ENCODE measurements around the gene JAML. TPM values are rescaled to one million over a fixed set of nuclear protein-coding genes. Genes with fewer than 3 reads are reported as not detected.
A peak's percentile ranks its signal among the peaks of the same experiment; 100 is the strongest.

Gene JAML
- total RNA-seq, 1 donor from 2014 or later, result 377 TPM

GRCh38 chr11:118236170-118236569 lies 11.4 kb upstream of the JAML start:
- Mint-ChIP-seq H3K9me3 (no peaks in the 10 kb centered on the region), H3K27ac (peak overlapping the region; percentile 36), H3K4me1 (ENCODE audit: low read depth) (peaks cover 72% of the 10 kb centered on the region), H3K36me3 (ENCODE audit: low read depth) (peaks cover 51% of the 10 kb centered on the region), H3K27me3 (ENCODE audit: low read depth) (no peaks in the 10 kb centered on the region), H3K4me3 (ENCODE audit: low read depth) (no peak overlapping the region)
- intact Hi-C loops (cut with micrococcal nuclease), result no loop called here
- DNase-seq (ENCODE audit: low spot score), result no peak

- H3K36me3 Mint-ChIP-seq (ENCODE audit: low read depth), result peaks cover 37% of the 10 kb centered on the region
- H3K27me3 Mint-ChIP-seq (ENCODE audit: low read depth), result no peaks in the 10 kb centered on the region
- peaks cover 60% of the 10 kb centered on the region for H3K4me1 Mint-ChIP-seq (ENCODE audit: low read depth)
- DNase-seq (ENCODE audit: low spot score), result no peak
- no peak overlapping the region for H3K4me3 Mint-ChIP-seq (ENCODE audit: low read depth)
- intact Hi-C loops (cut with micrococcal nuclease), result no loop called here
- peak overlapping the region; percentile 44 for H3K27ac Mint-ChIP-seq
- H3K9me3 Mint-ChIP-seq, result no peaks in the 10 kb centered on the region
Measured at GRCh38 chr11:118234833-118235232, 10.0 kb upstream of the JAML start.

- H3K36me3 Mint-ChIP-seq (ENCODE audit: low read depth), result peaks cover 30% of the 10 kb centered on the region
- peaks cover 53% of the 10 kb centered on the region for H3K4me1 Mint-ChIP-seq (ENCODE audit: low read depth)
- no peaks in the 10 kb centered on the region for H3K27me3 Mint-ChIP-seq (ENCODE audit: low read depth)
- H3K27ac Mint-ChIP-seq, result peak overlapping the region; percentile 75
- H3K4me3 Mint-ChIP-seq (ENCODE audit: low read depth), result no peak overlapping the region
- intact Hi-C loops (cut with micrococcal nuclease), result loop anchor here (2.0 kb wide), 1 partner anchor 17 kb away; no protein-coding TSS in a partner anchor
- H3K9me3 Mint-ChIP-seq, result no peaks in the 10 kb centered on the region
- DNase-seq (ENCODE audit: low spot score), result no peak
Measured at GRCh38 chr11:118233850-118234249, 9.0 kb upstream of the JAML start.

GRCh38 chr11:118233377-118233776 lies 8.6 kb upstream of the JAML start:
- H3K27me3 Mint-ChIP-seq (ENCODE audit: low read depth), result no peaks in the 10 kb centered on the region
- no peak for DNase-seq (ENCODE audit: low spot score)
- peak overlapping the region; percentile 75 for H3K27ac Mint-ChIP-seq
- no peak overlapping the region for H3K4me3 Mint-ChIP-seq (ENCODE audit: low read depth)
- intact Hi-C loops (cut with micrococcal nuclease), result loop anchor here (2.0 kb wide), 1 partner anchor 17 kb away; no protein-coding TSS in a partner anchor
- H3K36me3 Mint-ChIP-seq (ENCODE audit: low read depth), result peaks cover 28% of the 10 kb centered on the region
- no peaks in the 10 kb centered on the region for H3K9me3 Mint-ChIP-seq
- H3K4me1 Mint-ChIP-seq (ENCODE audit: low read depth), result peaks cover 52% of the 10 kb centered on the region

GRCh38 chr11:118232659-118233058 lies 7.8 kb upstream of the JAML start:
- H3K9me3 Mint-ChIP-seq, result no peaks in the 10 kb centered on the region
- H3K4me1 Mint-ChIP-seq (ENCODE audit: low read depth), result peaks cover 55% of the 10 kb centered on the region
- H3K27me3 Mint-ChIP-seq (ENCODE audit: low read depth), result no peaks in the 10 kb centered on the region
- H3K36me3 Mint-ChIP-seq (ENCODE audit: low read depth), result peaks cover 29% of the 10 kb centered on the region
- H3K4me3 Mint-ChIP-seq (ENCODE audit: low read depth), result no peak overlapping the region
- no peak for DNase-seq (ENCODE audit: low spot score)
- intact Hi-C loops (cut with micrococcal nuclease), result loop anchor here (1.0 to 2.0 kb wide), 2 partner anchors 9 to 16 kb away; no protein-coding TSS in a partner anchor
- peak overlapping the region; percentile 75 for H3K27ac Mint-ChIP-seq

GRCh38 chr11:118231461-118231860 lies 6.7 kb upstream of the JAML start:
- peaks cover 58% of the 10 kb centered on the region for H3K4me1 Mint-ChIP-seq (ENCODE audit: low read depth)
- H3K27me3 Mint-ChIP-seq (ENCODE audit: low read depth), result no peaks in the 10 kb centered on the region
- no peak overlapping the region for H3K4me3 Mint-ChIP-seq (ENCODE audit: low read depth)
- DNase-seq (ENCODE audit: low spot score), result no peak
- no peak overlapping the region for H3K27ac Mint-ChIP-seq
- peaks cover 27% of the 10 kb centered on the region for H3K36me3 Mint-ChIP-seq (ENCODE audit: low read depth)
- intact Hi-C loops (cut with micrococcal nuclease), result no loop called here
- no peaks in the 10 kb centered on the region for H3K9me3 Mint-ChIP-seq

GRCh38 chr11:118230088-118230487 lies 5.3 kb upstream of the JAML start:
- no peak overlapping the region for H3K4me3 Mint-ChIP-seq (ENCODE audit: low read depth)
- H3K27ac Mint-ChIP-seq, result no peak overlapping the region
- intact Hi-C loops (cut with micrococcal nuclease), result no loop called here
- peaks cover 57% of the 10 kb centered on the region for H3K4me1 Mint-ChIP-seq (ENCODE audit: low read depth)
- H3K36me3 Mint-ChIP-seq (ENCODE audit: low read depth), result peaks cover 33% of the 10 kb centered on the region
- H3K9me3 Mint-ChIP-seq, result no peaks in the 10 kb centered on the region
- DNase-seq (ENCODE audit: low spot score), result no peak
- no peaks in the 10 kb centered on the region for H3K27me3 Mint-ChIP-seq (ENCODE audit: low read depth)

- DNase-seq (ENCODE audit: low spot score), result no peak
- intact Hi-C loops (cut with micrococcal nuclease), result loop anchor here (5.0 kb wide), 1 partner anchor 242 kb away; the partner anchor contains the start of gene IL10RA
- Mint-ChIP-seq H3K27me3 (ENCODE audit: low read depth) (no peaks in the 10 kb centered on the region), H3K4me3 (ENCODE audit: low read depth) (peak overlapping the region; percentile 31), H3K27ac (peak overlapping the region; percentile 95), H3K4me1 (ENCODE audit: low read depth) (peaks cover 57% of the 10 kb centered on the region), H3K9me3 (no peaks in the 10 kb centered on the region), H3K36me3 (ENCODE audit: low read depth) (peaks cover 40% of the 10 kb centered on the region)
Measured at GRCh38 chr11:118229274-118229847, 4.5 kb upstream of the JAML start.

- Mint-ChIP-seq H3K4me1 (ENCODE audit: low read depth) (peaks cover 52% of the 10 kb centered on the region), H3K27ac (peak overlapping the region; percentile 95), H3K36me3 (ENCODE audit: low read depth) (peaks cover 50% of the 10 kb centered on the region), H3K4me3 (ENCODE audit: low read depth) (peak overlapping the region; percentile 67), H3K9me3 (no peaks in the 10 kb centered on the region), H3K27me3 (ENCODE audit: low read depth) (no peaks in the 10 kb centered on the region)
- DNase-seq (ENCODE audit: low spot score), result peak; percentile 47
- intact Hi-C loops (cut with micrococcal nuclease), result loop anchor here (1.0 to 5.0 kb wide), 4 partner anchors 11 to 241 kb away; partner anchors contain the start of gene IL10RA
Measured at GRCh38 chr11:118227865-118228785, 3.3 kb upstream of the JAML start.

GRCh38 chr11:118226781-118227180 lies 2.0 kb upstream of the JAML start:
- Mint-ChIP-seq H3K27ac (peak overlapping the region; percentile 95), H3K9me3 (no peaks in the 10 kb centered on the region)

GRCh38 chr11:118226296-118226695 lies 1.5 kb upstream of the JAML start:
- peaks cover 66% of the 10 kb centered on the region for H3K36me3 Mint-ChIP-seq (ENCODE audit: low read depth)
- no peaks in the 10 kb centered on the region for H3K27me3 Mint-ChIP-seq (ENCODE audit: low read depth)
- intact Hi-C loops (cut with micrococcal nuclease), result loop anchor here (5.0 kb wide), 1 partner anchor 239 kb away; the partner anchor contains the start of gene IL10RA
- H3K4me3 Mint-ChIP-seq (ENCODE audit: low read depth), result peak overlapping the region; percentile 45
- peak overlapping the region; percentile 95 for H3K27ac Mint-ChIP-seq
- H3K9me3 Mint-ChIP-seq, result no peaks in the 10 kb centered on the region
- no peak for DNase-seq (ENCODE audit: low spot score)
- H3K4me1 Mint-ChIP-seq (ENCODE audit: low read depth), result peaks cover 56% of the 10 kb centered on the region

More at GRCh38 chr11:118226781-118227180, 2.0 kb upstream of the JAML start:
- DNase-seq (ENCODE audit: low spot score), result no peak
- Mint-ChIP-seq H3K4me1 (ENCODE audit: low read depth) (peaks cover 52% of the 10 kb centered on the region), H3K36me3 (ENCODE audit: low read depth) (peaks cover 62% of the 10 kb centered on the region), H3K4me3 (ENCODE audit: low read depth) (peak overlapping the region; percentile 45), H3K27me3 (ENCODE audit: low read depth) (no peaks in the 10 kb centered on the region)
- intact Hi-C loops (cut with micrococcal nuclease), result loop anchor here (5.0 kb wide), 1 partner anchor 239 kb away; the partner anchor contains the start of gene IL10RA

GRCh38 chr11:118223992-118224391 lies 819 bp downstream of the JAML start:
- H3K27me3 Mint-ChIP-seq (ENCODE audit: low read depth), result no peaks in the 10 kb centered on the region
- intact Hi-C loops (cut with micrococcal nuclease), result loop anchor here (1.0 kb wide), 1 partner anchor 23 kb away; no protein-coding TSS in a partner anchor
- no peak for DNase-seq (ENCODE audit: low spot score)
- peaks cover 79% of the 10 kb centered on the region for H3K4me1 Mint-ChIP-seq (ENCODE audit: low read depth)
- peaks cover 79% of the 10 kb centered on the region for H3K36me3 Mint-ChIP-seq (ENCODE audit: low read depth)
- H3K9me3 Mint-ChIP-seq, result no peaks in the 10 kb centered on the region
- H3K4me3 Mint-ChIP-seq (ENCODE audit: low read depth), result peak overlapping the region; percentile 86
- peak overlapping the region; percentile 92 for H3K27ac Mint-ChIP-seq
